ENCODE results near the gene SLC9A9.

The SLC9A9 gene

DNA sequence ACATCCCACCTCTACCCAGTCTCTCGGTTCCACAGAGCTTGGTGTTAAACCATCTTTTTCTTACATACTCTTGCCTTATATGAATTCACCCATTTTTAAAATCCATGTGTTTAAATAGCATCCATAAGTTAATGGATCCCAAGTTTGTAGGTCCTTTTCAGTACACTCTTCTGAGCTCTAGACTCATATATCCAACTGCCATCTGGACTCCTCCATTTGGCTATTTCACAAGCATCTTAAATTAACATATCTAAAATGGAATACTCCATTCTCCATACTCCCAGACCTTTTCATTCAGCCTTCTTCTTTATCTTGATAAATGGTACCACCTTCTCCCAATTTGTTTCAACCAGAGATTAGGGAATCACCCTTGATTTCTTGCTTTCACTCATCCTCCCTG lies 615.3 kb downstream of the SLC9A9 start:
- DNase-seq: no peak

DNA sequence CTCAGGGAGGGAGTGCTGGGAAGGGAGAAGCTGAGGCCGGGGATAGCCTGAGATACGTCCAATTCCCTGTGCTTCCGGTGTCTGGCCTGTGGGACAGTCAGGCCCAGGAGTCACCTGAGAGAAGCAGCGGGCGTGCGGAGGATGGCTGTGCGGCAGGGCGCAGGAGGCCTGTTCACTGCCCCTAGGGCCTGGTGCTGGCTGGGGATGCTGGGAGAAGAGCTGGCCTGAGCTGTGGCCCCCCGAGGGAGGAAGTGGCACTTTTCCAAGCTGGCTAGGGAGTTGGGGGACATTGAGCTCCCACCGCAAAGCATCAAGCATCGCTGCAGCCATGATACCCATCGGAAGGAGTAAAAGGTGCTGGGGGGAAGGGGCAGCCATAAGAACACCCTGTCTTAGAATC lies 619.9 kb downstream of the SLC9A9 start:
- DNase-seq: no peak

- DNase-seq: no peak
These were observed 621.5 kb downstream of the SLC9A9 start for GRCh38 chr3:143226678-143227291.

GRCh38 chr3:143224716-143225115 lies 623.6 kb downstream of the SLC9A9 start:
- no peak for DNase-seq

- DNase-seq: no peak
These were observed 625.3 kb downstream of the SLC9A9 start for GRCh38 chr3:143222981-143223380.

GRCh38 chr3:143222505-143222904 lies 625.8 kb downstream of the SLC9A9 start:
- DNase-seq: no peak

GRCh38 chr3:143221446-143221845 lies 626.8 kb downstream of the SLC9A9 start:
- no peak for DNase-seq

GRCh38 chr3:143220741-143221140 lies 627.5 kb downstream of the SLC9A9 start:
- no peak for DNase-seq

DNA sequence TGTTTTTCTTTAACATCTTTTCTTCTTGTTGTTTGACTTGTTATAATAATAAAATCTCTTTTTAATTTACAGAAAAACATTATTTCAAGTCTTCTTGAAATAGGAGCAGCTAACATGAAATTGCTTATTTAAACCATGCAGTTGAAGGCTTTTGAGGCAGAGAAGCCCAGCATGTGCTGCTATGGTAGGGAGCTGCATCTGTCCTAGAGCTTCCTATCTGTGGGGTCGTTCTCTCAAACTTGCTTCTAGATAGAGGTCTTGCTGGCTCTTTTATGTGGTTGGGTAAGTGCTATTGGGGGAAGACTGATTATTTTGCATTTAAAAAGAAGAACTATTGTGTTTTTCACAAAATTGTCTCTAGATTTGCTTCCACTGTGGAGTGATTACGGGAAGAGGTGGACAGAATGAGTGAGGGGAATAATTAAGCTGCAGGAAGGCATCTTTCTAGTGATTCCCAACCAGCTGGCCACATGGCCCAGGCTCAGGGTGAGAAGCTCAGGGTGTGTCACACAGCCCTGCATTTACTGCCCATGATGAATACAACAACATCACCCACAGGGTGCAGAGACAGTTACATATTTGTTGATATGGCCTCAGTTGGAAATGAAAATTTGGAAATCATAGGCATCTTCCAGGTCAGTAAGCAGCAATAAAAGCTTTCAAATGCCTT lies 630.0 kb downstream of the SLC9A9 start:
- DNase-seq: no peak

GRCh38 chr3:143217283-143217682 lies 631.0 kb downstream of the SLC9A9 start:
- no peak for DNase-seq

GRCh38 chr3:143216709-143217182 lies 631.5 kb downstream of the SLC9A9 start:
- DNase-seq: no peak

All from stimulated activated CD4-positive, alpha-beta T cell treated with anti-CD3 and anti-CD28 coated beads, Interleukin-4, amount 100 ng/mL, for 24 hours (primary cell).